WTC11 (cell line): ENCODE measurements around the gene ELK3. TPM values are rescaled to one million over a fixed set of nuclear protein-coding genes. Genes with fewer than 3 reads are reported as not detected.

ENCODE experiments used
- ATAC-seq: fragments of 200-7000 bp; cut with Tn5 transposase; 2 replicates; pipeline ENCODE4 v1.10.0; 2021; ENCODE audit warnings: mild to moderate bottlenecking, moderate library complexity
- CTCF ChIA-PET: fragments of 300-600 bp; sonication (Branson Sonifier 250); formaldehyde crosslinking; loops from one replicate; lab custom pipeline; 2021; ENCODE audit warnings: antibody characterized with exemption; lab: Charles Lee
- POLR2A ChIA-PET: fragments of 350-600 bp; sonication (Branson Sonifier 250); formaldehyde crosslinking; loops from one replicate; lab custom pipeline; 2021; ENCODE audit warnings: antibody characterized with exemption; lab: Charles Lee
- DNase-seq: peaks from one replicate; pipeline ENCODE4 v3.0.0; 2021; ENCODE audit warnings: low spot score
- H3K27ac Mint-ChIP-seq: 2 replicates; pipeline ENCODE4 v1.8.0; 2021; ENCODE audit warnings: mixed read lengths
- H3K27me3 Mint-ChIP-seq: 2 replicates; pipeline ENCODE4 v1.8.0; 2021; ENCODE audit warnings: low read depth, mild to moderate bottlenecking, moderate library complexity, mixed read lengths
- H3K36me3 Mint-ChIP-seq: 2 replicates; pipeline ENCODE4 v1.8.0; 2021; ENCODE audit warnings: mixed read lengths
- H3K4me1 Mint-ChIP-seq: 2 replicates; pipeline ENCODE4 v1.8.0; 2022; ENCODE audit warnings: mixed read lengths
- H3K4me3 Mint-ChIP-seq: 2 replicates; pipeline ENCODE4 v1.8.0; 2021; ENCODE audit warnings: mild to moderate bottlenecking, moderate library complexity, mixed read lengths
- H3K9me3 Mint-ChIP-seq: 2 replicates; pipeline ENCODE4 v1.8.0; 2021; ENCODE audit warnings: mixed read lengths
- ATF1 ChIP-seq: sonication (generic); formaldehyde crosslinking; IDR thresholded peaks from 2 replicates; pipeline ENCODE4 v1.8.1; 2023; ENCODE audit warnings: mild to moderate bottlenecking, moderate library complexity, missing genetic modification reagents
- CBFB ChIP-seq: sonication (generic); formaldehyde crosslinking; IDR thresholded peaks from 2 replicates; pipeline ENCODE4 v1.8.1; 2022; ENCODE audit warnings: mild to moderate bottlenecking, low read depth, missing genetic modification reagents
- CREM ChIP-seq: sonication (generic); formaldehyde crosslinking; IDR thresholded peaks from 2 replicates; pipeline ENCODE4 v1.8.1; 2022; ENCODE audit warnings: mild to moderate bottlenecking, missing genetic modification reagents, moderate library complexity
- EMX1 ChIP-seq: fragments of 250-450 bp; sonication (Bioruptor Pico); IDR thresholded peaks from 2 replicates; pipeline ENCODE4 v1.8.0; 2021; ENCODE audit warnings: mild to moderate bottlenecking
- ETV6 ChIP-seq: sonication (generic); formaldehyde crosslinking; IDR thresholded peaks from 2 replicates; pipeline ENCODE4 v1.8.1; 2022; ENCODE audit warnings: mild to moderate bottlenecking, missing genetic modification reagents
- GRHL2 ChIP-seq: fragments of 250-450 bp; sonication (Bioruptor Pico); IDR thresholded peaks from 2 replicates; pipeline ENCODE4 v1.8.0; 2022; ENCODE audit warnings: mild to moderate bottlenecking, moderate library complexity; ENCODE audit not compliant: insufficient replicate concordance, severe bottlenecking
- NFATC4 ChIP-seq: fragments of 250-450 bp; sonication (Bioruptor Pico); IDR thresholded peaks from 2 replicates; pipeline ENCODE4 v1.9.0; 2021; ENCODE audit warnings: mild to moderate bottlenecking
- NFE2L1 ChIP-seq: sonication (generic); formaldehyde crosslinking; IDR thresholded peaks from 2 replicates; pipeline ENCODE4 v1.8.1; 2023; ENCODE audit warnings: missing genetic modification reagents
- NFYB ChIP-seq: sonication (generic); formaldehyde crosslinking; conservative IDR thresholded peaks from 2 replicates; pipeline ENCODE4 v1.8.0; 2022; ENCODE audit warnings: low read depth, missing genetic modification reagents
- NR3C1 ChIP-seq: sonication (generic); formaldehyde crosslinking; conservative IDR thresholded peaks from 2 replicates; pipeline ENCODE4 v1.8.1; 2023; ENCODE audit warnings: low read depth, mild to moderate bottlenecking, missing genetic modification reagents
- PRRX2 ChIP-seq: fragments of 250-450 bp; sonication (Bioruptor Pico); IDR thresholded peaks from 2 replicates; pipeline ENCODE4 v1.8.0; 2021; ENCODE audit warnings: mild to moderate bottlenecking
- TCF7 ChIP-seq: sonication (generic); formaldehyde crosslinking; IDR thresholded peaks from 2 replicates; pipeline ENCODE4 v1.8.0; 2022; ENCODE audit warnings: mild to moderate bottlenecking, low read depth, missing genetic modification reagents, moderate library complexity
- ZNF121 ChIP-seq: sonication (generic); formaldehyde crosslinking; IDR thresholded peaks from 2 replicates; pipeline ENCODE4 v1.8.0; 2023; ENCODE audit warnings: missing genetic modification reagents
- ZNF138 ChIP-seq: sonication (generic); formaldehyde crosslinking; conservative IDR thresholded peaks from 2 replicates; pipeline ENCODE4 v1.8.1; 2022; ENCODE audit warnings: mild to moderate bottlenecking, moderate library complexity, missing genetic modification reagents
- ZNF396 ChIP-seq: fragments of 250-450 bp; sonication (Bioruptor Pico); IDR thresholded peaks from 2 replicates; pipeline ENCODE4 v1.8.0; 2021; ENCODE audit warnings: mild to moderate bottlenecking, moderate library complexity, borderline replicate concordance
- total RNA-seq: library from RNA; stranded (reverse); gene quantifications from 3 replicates; pipeline ENCODE4 v1.2.3, GENCODE V29; 2021
- TF ChIP-seq, protein P1 (sequence below): fragments of 250-450 bp; sonication (Bioruptor Pico); IDR thresholded peaks from 2 replicates; pipeline ENCODE4 v1.9.0; 2021; ENCODE audit warnings: mild to moderate bottlenecking, borderline replicate concordance
- TF ChIP-seq, protein P2 (sequence below): sonication (generic); formaldehyde crosslinking; IDR thresholded peaks from 2 replicates; pipeline ENCODE4 v1.8.1; 2022; ENCODE audit warnings: low read depth, mild to moderate bottlenecking, moderate library complexity, missing genetic modification reagents, borderline replicate concordance
- TF ChIP-seq, protein P3 (sequence below): sonication (generic); formaldehyde crosslinking; IDR thresholded peaks from 2 replicates; pipeline ENCODE4 v1.8.1; 2023; ENCODE audit warnings: mild to moderate bottlenecking, missing genetic modification reagents
- TF ChIP-seq, protein P4 (sequence below): fragments of 250-450 bp; sonication (Bioruptor Pico); conservative IDR thresholded peaks from 2 replicates; pipeline ENCODE4 v1.9.0; 2021; ENCODE audit warnings: mild to moderate bottlenecking
- TF ChIP-seq, protein P5 (sequence below): sonication (generic); formaldehyde crosslinking; IDR thresholded peaks from 2 replicates; pipeline ENCODE4 v1.8.0; 2022; ENCODE audit warnings: mild to moderate bottlenecking, missing genetic modification reagents
- TF ChIP-seq, protein P6 (sequence below): sonication (generic); formaldehyde crosslinking; IDR thresholded peaks from 2 replicates; pipeline ENCODE4 v1.8.0; 2022; ENCODE audit warnings: mild to moderate bottlenecking, missing genetic modification reagents

The ELK3 gene
- total RNA-seq, 1 experiment from 2014 or later: 16.5 TPM

DNA sequence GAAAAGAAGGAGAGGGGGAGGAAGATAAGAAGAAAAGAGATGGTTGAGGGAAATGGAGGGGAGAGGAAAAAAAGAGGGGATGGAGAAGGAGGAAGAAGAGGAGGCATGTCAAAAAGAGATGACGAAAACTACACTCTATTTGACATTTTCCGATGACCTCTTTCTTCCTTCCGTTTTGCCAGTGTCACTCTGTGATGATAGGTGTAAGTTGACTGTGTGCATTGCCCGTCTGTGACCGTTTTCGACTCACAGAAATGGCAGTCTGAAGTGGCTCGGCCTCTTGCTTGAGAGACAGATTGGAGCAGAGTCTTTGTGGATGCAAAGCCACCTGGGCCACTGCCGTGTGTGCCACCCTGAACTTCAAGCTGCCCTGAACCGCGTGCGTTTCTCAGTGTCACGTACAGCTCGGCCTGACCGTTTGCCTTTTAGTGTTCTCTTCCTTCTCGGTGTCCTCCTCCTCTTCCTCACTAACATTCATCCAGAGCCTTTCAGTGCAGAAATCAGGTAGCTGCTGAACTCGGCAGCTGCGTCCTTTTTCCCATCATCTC lies 32.7 kb downstream of the ELK3 start:
- H3K27me3 Mint-ChIP-seq: no peaks in the 10 kb centered on the region
- no peaks in the 10 kb centered on the region for H3K9me3 Mint-ChIP-seq
- H3K36me3 Mint-ChIP-seq: peaks cover 5% of the 10 kb centered on the region; the same call in 1 of the 2 replicates
- ATAC-seq: no peak
- no peaks in the 10 kb centered on the region for H3K4me1 Mint-ChIP-seq
- ChIA-PET CTCF (interaction anchor here (1.2 to 2.7 kb wide), 2 partner anchors 12 to 228 kb away, joined by 3 to 9 read pairs; no protein-coding TSS in a partner anchor), POLR2A (interaction anchor here (0.6 kb wide), 1 partner anchor 74 kb away, joined by 6 read pairs; no protein-coding TSS in a partner anchor)
- TF ChIP-seq ZNF138 (CRISPR knock-in tag): no peak
- no peak for TF ChIP-seq NFYB (CRISPR knock-in tag)
- TF ChIP-seq, protein P1, sequence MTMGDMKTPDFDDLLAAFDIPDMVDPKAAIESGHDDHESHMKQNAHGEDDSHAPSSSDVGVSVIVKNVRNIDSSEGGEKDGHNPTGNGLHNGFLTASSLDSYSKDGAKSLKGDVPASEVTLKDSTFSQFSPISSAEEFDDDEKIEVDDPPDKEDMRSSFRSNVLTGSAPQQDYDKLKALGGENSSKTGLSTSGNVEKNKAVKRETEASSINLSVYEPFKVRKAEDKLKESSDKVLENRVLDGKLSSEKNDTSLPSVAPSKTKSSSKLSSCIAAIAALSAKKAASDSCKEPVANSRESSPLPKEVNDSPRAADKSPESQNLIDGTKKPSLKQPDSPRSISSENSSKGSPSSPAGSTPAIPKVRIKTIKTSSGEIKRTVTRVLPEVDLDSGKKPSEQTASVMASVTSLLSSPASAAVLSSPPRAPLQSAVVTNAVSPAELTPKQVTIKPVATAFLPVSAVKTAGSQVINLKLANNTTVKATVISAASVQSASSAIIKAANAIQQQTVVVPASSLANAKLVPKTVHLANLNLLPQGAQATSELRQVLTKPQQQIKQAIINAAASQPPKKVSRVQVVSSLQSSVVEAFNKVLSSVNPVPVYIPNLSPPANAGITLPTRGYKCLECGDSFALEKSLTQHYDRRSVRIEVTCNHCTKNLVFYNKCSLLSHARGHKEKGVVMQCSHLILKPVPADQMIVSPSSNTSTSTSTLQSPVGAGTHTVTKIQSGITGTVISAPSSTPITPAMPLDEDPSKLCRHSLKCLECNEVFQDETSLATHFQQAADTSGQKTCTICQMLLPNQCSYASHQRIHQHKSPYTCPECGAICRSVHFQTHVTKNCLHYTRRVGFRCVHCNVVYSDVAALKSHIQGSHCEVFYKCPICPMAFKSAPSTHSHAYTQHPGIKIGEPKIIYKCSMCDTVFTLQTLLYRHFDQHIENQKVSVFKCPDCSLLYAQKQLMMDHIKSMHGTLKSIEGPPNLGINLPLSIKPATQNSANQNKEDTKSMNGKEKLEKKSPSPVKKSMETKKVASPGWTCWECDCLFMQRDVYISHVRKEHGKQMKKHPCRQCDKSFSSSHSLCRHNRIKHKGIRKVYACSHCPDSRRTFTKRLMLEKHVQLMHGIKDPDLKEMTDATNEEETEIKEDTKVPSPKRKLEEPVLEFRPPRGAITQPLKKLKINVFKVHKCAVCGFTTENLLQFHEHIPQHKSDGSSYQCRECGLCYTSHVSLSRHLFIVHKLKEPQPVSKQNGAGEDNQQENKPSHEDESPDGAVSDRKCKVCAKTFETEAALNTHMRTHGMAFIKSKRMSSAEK: no peak
- TF ChIP-seq CREM (CRISPR knock-in tag): no peak
- TF ChIP-seq ETV6 (CRISPR knock-in tag): no peak
- TF ChIP-seq, protein P2, sequence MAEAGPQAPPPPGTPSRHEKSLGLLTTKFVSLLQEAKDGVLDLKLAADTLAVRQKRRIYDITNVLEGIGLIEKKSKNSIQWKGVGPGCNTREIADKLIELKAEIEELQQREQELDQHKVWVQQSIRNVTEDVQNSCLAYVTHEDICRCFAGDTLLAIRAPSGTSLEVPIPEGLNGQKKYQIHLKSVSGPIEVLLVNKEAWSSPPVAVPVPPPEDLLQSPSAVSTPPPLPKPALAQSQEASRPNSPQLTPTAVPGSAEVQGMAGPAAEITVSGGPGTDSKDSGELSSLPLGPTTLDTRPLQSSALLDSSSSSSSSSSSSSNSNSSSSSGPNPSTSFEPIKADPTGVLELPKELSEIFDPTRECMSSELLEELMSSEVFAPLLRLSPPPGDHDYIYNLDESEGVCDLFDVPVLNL (CRISPR knock-in tag): no peak
- no peak for TF ChIP-seq NFATC4 (CRISPR knock-in tag)
- TF ChIP-seq, protein P3, sequence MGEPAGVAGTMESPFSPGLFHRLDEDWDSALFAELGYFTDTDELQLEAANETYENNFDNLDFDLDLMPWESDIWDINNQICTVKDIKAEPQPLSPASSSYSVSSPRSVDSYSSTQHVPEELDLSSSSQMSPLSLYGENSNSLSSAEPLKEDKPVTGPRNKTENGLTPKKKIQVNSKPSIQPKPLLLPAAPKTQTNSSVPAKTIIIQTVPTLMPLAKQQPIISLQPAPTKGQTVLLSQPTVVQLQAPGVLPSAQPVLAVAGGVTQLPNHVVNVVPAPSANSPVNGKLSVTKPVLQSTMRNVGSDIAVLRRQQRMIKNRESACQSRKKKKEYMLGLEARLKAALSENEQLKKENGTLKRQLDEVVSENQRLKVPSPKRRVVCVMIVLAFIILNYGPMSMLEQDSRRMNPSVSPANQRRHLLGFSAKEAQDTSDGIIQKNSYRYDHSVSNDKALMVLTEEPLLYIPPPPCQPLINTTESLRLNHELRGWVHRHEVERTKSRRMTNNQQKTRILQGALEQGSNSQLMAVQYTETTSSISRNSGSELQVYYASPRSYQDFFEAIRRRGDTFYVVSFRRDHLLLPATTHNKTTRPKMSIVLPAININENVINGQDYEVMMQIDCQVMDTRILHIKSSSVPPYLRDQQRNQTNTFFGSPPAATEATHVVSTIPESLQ (CRISPR knock-in tag): no peak
- no peak for TF ChIP-seq ZNF396 (CRISPR knock-in tag)
- no peak for TF ChIP-seq NFE2L1
- no peak overlapping the region for H3K27ac Mint-ChIP-seq
- H3K4me3 Mint-ChIP-seq: no peak overlapping the region
- DNase-seq: no peak

DNA sequence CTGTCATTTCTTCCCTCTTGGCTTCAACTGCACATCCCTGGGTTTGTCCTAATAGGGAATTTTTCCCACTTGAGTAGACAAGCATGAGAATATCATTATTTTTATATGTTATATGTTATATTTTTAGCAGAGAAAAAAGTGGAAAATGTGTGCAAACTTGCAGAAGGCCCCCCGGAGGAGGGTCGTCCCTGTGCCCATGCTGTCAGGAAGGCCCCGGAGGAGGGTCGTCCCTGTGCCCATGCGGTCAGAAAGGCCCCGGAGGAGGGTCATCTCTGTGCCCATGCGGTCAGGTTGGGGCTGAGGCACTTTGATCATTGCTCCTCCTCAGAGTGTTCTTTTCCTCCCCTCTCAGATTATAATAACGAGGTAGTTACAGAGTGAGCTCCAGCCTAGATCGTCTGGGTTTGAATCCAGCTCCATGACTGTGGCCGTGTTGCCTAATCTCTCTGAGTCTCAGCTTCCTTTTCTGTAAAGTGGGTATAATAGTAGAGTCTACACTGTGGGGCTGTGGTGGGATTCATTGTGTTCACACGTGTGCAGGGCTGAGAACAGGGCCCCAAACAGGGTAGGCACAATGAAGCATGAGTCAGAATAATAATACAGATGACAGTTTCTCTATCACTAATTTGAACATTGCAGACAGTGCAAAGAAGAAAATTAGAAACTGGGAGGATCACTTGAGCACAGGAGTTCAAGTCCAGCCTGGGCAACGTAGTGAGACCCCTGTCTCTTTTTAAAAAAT lies 33.4 kb downstream of the ELK3 start:
- ATAC-seq: no peak
- no peak for DNase-seq
- no peak overlapping the region for H3K27ac Mint-ChIP-seq
- H3K27me3 Mint-ChIP-seq: no peaks in the 10 kb centered on the region
- TF ChIP-seq ATF1 (CRISPR knock-in tag): no peak
- TF ChIP-seq ZNF121 (CRISPR knock-in tag): no peak
- no peak for TF ChIP-seq CBFB (CRISPR knock-in tag)
- no peak for TF ChIP-seq PRRX2 (CRISPR knock-in tag)
- no peak for TF ChIP-seq EMX1 (CRISPR knock-in tag)
- no peak for TF ChIP-seq NR3C1 (CRISPR knock-in tag)
- TF ChIP-seq GRHL2 (CRISPR knock-in tag): no peak
- TF ChIP-seq, protein P4, sequence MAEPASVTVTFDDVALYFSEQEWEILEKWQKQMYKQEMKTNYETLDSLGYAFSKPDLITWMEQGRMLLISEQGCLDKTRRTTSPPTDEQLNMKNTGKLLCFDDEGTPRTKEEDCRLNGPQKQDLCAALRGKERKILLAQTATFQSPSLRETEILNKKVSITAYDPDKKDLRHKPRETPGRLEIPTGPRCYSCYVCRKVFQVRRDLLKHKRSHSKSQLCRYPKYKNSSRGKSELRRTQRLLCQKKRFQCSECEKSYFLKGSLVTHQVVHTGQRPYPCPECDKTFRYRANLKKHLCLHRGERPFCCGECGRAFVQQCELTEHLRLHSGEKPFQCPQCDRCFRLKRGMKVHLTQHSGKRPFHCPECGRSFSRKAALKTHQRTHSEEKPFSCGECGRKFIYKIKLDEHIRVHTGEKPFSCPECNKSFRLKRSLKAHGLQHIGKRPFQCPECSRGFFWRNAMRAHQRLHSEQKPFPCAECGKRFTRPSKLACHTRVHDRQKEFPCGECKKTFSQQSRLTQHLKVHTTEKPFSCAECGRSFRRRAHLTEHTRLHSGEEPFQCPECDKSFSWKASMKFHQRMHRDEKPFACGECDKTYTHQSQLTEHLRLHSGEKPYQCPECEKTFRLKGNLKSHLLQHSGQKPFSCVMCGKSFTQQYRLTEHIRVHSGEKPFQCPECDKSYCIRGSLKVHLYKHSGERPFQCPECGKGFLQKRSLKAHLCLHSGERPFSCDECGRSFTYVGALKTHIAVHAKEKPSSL: no peak
- no peak for TF ChIP-seq ZNF138 (CRISPR knock-in tag)
- TF ChIP-seq, protein P5, sequence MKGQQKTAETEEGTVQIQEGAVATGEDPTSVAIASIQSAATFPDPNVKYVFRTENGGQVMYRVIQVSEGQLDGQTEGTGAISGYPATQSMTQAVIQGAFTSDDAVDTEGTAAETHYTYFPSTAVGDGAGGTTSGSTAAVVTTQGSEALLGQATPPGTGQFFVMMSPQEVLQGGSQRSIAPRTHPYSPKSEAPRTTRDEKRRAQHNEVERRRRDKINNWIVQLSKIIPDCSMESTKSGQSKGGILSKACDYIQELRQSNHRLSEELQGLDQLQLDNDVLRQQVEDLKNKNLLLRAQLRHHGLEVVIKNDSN (CRISPR knock-in tag): no peak
- TF ChIP-seq TCF7 (CRISPR knock-in tag): no peak
- TF ChIP-seq, protein P6, sequence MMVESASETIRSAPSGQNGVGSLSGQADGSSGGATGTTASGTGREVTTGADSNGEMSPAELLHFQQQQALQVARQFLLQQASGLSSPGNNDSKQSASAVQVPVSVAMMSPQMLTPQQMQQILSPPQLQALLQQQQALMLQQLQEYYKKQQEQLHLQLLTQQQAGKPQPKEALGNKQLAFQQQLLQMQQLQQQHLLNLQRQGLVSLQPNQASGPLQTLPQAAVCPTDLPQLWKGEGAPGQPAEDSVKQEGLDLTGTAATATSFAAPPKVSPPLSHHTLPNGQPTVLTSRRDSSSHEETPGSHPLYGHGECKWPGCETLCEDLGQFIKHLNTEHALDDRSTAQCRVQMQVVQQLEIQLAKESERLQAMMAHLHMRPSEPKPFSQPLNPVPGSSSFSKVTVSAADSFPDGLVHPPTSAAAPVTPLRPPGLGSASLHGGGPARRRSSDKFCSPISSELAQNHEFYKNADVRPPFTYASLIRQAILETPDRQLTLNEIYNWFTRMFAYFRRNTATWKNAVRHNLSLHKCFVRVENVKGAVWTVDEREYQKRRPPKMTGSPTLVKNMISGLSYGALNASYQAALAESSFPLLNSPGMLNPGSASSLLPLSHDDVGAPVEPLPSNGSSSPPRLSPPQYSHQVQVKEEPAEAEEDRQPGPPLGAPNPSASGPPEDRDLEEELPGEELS (CRISPR knock-in tag): no peak
- POLR2A ChIA-PET: interaction anchor here (0.6 kb wide), 1 partner anchor 75 kb away, joined by 6 read pairs; no protein-coding TSS in a partner anchor
- no peaks in the 10 kb centered on the region for H3K9me3 Mint-ChIP-seq
- no peak overlapping the region for H3K4me3 Mint-ChIP-seq
- CTCF ChIA-PET: interaction anchor here (1.2 to 2.7 kb wide), 2 partner anchors 12 to 229 kb away, joined by 3 to 9 read pairs; no protein-coding TSS in a partner anchor
- H3K36me3 Mint-ChIP-seq: peaks cover 5% of the 10 kb centered on the region; the same call in 1 of the 2 replicates
- no peaks in the 10 kb centered on the region for H3K4me1 Mint-ChIP-seq
